Hepatocyte (in vitro differentiated cells): Measurements from ENCODE around the gene CCT6B. TPM values are rescaled to one million over a fixed set of nuclear protein-coding genes. Genes with fewer than 3 reads are reported as not detected.

Source experiments
- DNase-seq: peaks from one replicate; pipeline ENCODE4 v3.0.0-alpha.2; 2016; ENCODE audit warnings: low spot score
- H2AFZ ChIP-seq: fragments of 200-600 bp; sonication (generic); 2 replicates; pipeline ENCODE4 v1.6.0; 2016; ENCODE audit warnings: antibody characterized with exemption, mild to moderate bottlenecking
- H3K27ac ChIP-seq: fragments of 200-600 bp; sonication (generic); 2 replicates; pipeline ENCODE4 v1.5.1; 2016; ENCODE audit warnings: mild to moderate bottlenecking
- H3K27me3 ChIP-seq: fragments of 200-600 bp; sonication (generic); 2 replicates; pipeline ENCODE4 v1.6.1; 2016
- H3K36me3 ChIP-seq: fragments of 200-600 bp; sonication (generic); replicated peaks from 2 replicates; pipeline ENCODE4 v1.5.1; 2016; ENCODE audit warnings: low read depth; ENCODE audit not compliant: insufficient read depth
- H3K4me1 ChIP-seq: fragments of 200-600 bp; sonication (generic); 2 replicates; pipeline ENCODE4 v1.5.1; 2016; ENCODE audit warnings: mild to moderate bottlenecking, moderate library complexity; ENCODE audit not compliant: insufficient read depth
- H3K4me2 ChIP-seq: fragments of 200-600 bp; sonication (generic); 2 replicates; pipeline ENCODE4 v1.6.0; 2016
- H3K4me3 ChIP-seq: fragments of 200-600 bp; sonication (generic); 2 replicates; pipeline ENCODE4 v1.5.1; 2016; ENCODE audit warnings: mild to moderate bottlenecking
- H3K79me2 ChIP-seq: fragments of 200-600 bp; sonication (generic); 2 replicates; pipeline ENCODE4 v1.6.0; 2017; ENCODE audit warnings: mild to moderate bottlenecking
- H3K9me2 ChIP-seq: fragments of 200-600 bp; sonication (generic); replicated peaks from 2 replicates; pipeline ENCODE4 v1.6.0; 2017; ENCODE audit warnings: mild to moderate bottlenecking; ENCODE audit not compliant: insufficient read depth
- H3K9me3 ChIP-seq: fragments of 200-600 bp; sonication (generic); 2 replicates; pipeline ENCODE4 v1.5.1; 2016; ENCODE audit warnings: low read depth, mild to moderate bottlenecking
- H4K20me1 ChIP-seq: fragments of 200-600 bp; sonication (generic); 2 replicates; pipeline ENCODE4 v1.6.0; 2016; ENCODE audit warnings: mild to moderate bottlenecking; ENCODE audit not compliant: insufficient read depth, poor library complexity, severe bottlenecking
- CTCF ChIP-seq: fragments of 200-600 bp; sonication (generic); IDR thresholded peaks from 2 replicates; pipeline ENCODE4 v1.5.1; 2016; ENCODE audit warnings: antibody characterized with exemption, mild to moderate bottlenecking; ENCODE audit not compliant: poor library complexity
- EZH2 ChIP-seq: fragments of 200-600 bp; sonication (generic); IDR thresholded peaks from 2 replicates; pipeline ENCODE4 v1.6.1; 2016; ENCODE audit warnings: antibody characterized with exemption, mild to moderate bottlenecking, borderline replicate concordance
- EZH2phosphoT487 ChIP-seq: fragments of 200-600 bp; sonication (generic); IDR thresholded peaks from one replicate; pipeline ENCODE4 v1.6.1; 2018; ENCODE audit warnings: antibody characterized with exemption, mild to moderate bottlenecking, low read depth, moderate library complexity; ENCODE audit not compliant: unreplicated experiment, severe bottlenecking
- WGBS: methylation state at CpG from one replicate; pipeline ENCODE4 v1.1.6; 2016; ENCODE audit warnings: low lambda C conversion rate; ENCODE audit errors: missing lambda C conversion rate; 5-methylcytosine and 5-hydroxymethylcytosine counted together
- polyA plus RNA-seq: library from polyadenylated mRNA; unstranded; fragments of >200 nt; fragmentation: Nextera tagmentation; extraction: Ambion mirVana; gene quantifications from 2 replicates; pipeline ENCODE4 v1.2.1, GENCODE V29; 2016
- total RNA-seq: library from RNA; depleted of rRNA; stranded (reverse); fragments of >200 nt; gene quantifications from 2 replicates; pipeline ENCODE4 v1.2.3, GENCODE V29; 2014

Gene CCT6B
- total and polyA plus RNA-seq, 2 experiments from 2014 or later, result 1.7 to 2.6 TPM

GRCh38 chr17:34902831-34903547 is 58.3 kb downstream of the CCT6B start:
- WGBS, result 27% methylated on average over 4 of the region's 4 CpGs

GRCh38 chr17:34899643-34900291 is 61.5 kb downstream of the CCT6B start:
- WGBS, result 66% methylated on average over 6 of the region's 6 CpGs

More at GRCh38 chr17:34902831-34903547, 58.3 kb downstream of the CCT6B start:
- no peak overlapping the region for H3K4me3 ChIP-seq
- DNase-seq, result no peak
- no peaks in the 10 kb centered on the region for H3K9me2 ChIP-seq
- no peaks in the 10 kb centered on the region for H3K4me1 ChIP-seq
- no peak overlapping the region for H3K27ac ChIP-seq
- H3K36me3 ChIP-seq, result no peaks in the 10 kb centered on the region
- H3K79me2 ChIP-seq, result no peaks in the 10 kb centered on the region
- no peak overlapping the region for H2AFZ ChIP-seq
- TF ChIP-seq EZH2 (no peak), CTCF (no peak), EZH2phosphoT487 (no peak)
- peaks cover 19% of the 10 kb centered on the region for H3K27me3 ChIP-seq
- no peaks in the 10 kb centered on the region for H3K9me3 ChIP-seq
- H3K4me2 ChIP-seq, result no peak overlapping the region
- H4K20me1 ChIP-seq, result no peaks in the 10 kb centered on the region

GRCh38 chr17:34895383-34895782 is 65.9 kb downstream of the CCT6B start:
- H3K9me2 ChIP-seq, result no peaks in the 10 kb centered on the region
- H3K79me2 ChIP-seq, result no peaks in the 10 kb centered on the region
- H3K4me3 ChIP-seq, result no peak overlapping the region
- no peaks in the 10 kb centered on the region for H3K9me3 ChIP-seq
- no peaks in the 10 kb centered on the region for H4K20me1 ChIP-seq
- peaks cover 37% of the 10 kb centered on the region for H3K27me3 ChIP-seq
- WGBS, result 29% methylated on average over 5 of the region's 5 CpGs
- no peak overlapping the region for H2AFZ ChIP-seq
- no peaks in the 10 kb centered on the region for H3K36me3 ChIP-seq
- no peaks in the 10 kb centered on the region for H3K4me1 ChIP-seq
- DNase-seq, result no peak
- TF ChIP-seq EZH2phosphoT487 (no peak), EZH2 (no peak), CTCF (no peak)
- H3K27ac ChIP-seq, result no peak overlapping the region
- no peak overlapping the region for H3K4me2 ChIP-seq

More at GRCh38 chr17:34899643-34900291, 61.5 kb downstream of the CCT6B start:
- no peak for DNase-seq
- no peaks in the 10 kb centered on the region for H3K9me3 ChIP-seq
- H2AFZ ChIP-seq, result no peak overlapping the region
- no peaks in the 10 kb centered on the region for H3K36me3 ChIP-seq
- H3K4me1 ChIP-seq, result no peaks in the 10 kb centered on the region
- no peaks in the 10 kb centered on the region for H3K9me2 ChIP-seq
- TF ChIP-seq EZH2phosphoT487, result no peak
- TF ChIP-seq CTCF, result no peak
- no peak for TF ChIP-seq EZH2
- no peaks in the 10 kb centered on the region for H3K79me2 ChIP-seq
- no peaks in the 10 kb centered on the region for H4K20me1 ChIP-seq
- no peak overlapping the region for H3K4me3 ChIP-seq
- peaks cover 34% of the 10 kb centered on the region for H3K27me3 ChIP-seq
- H3K27ac ChIP-seq, result no peak overlapping the region
- no peak overlapping the region for H3K4me2 ChIP-seq
